Measurements from ENCODE around the gene DTNBP1. TPM values are rescaled to one million over a fixed set of nuclear protein-coding genes. Genes with fewer than 3 reads are reported as not detected.

DTNBP1 gene
- total RNA-seq, 1 donor from 2014 or later: 17.2 TPM

DNA sequence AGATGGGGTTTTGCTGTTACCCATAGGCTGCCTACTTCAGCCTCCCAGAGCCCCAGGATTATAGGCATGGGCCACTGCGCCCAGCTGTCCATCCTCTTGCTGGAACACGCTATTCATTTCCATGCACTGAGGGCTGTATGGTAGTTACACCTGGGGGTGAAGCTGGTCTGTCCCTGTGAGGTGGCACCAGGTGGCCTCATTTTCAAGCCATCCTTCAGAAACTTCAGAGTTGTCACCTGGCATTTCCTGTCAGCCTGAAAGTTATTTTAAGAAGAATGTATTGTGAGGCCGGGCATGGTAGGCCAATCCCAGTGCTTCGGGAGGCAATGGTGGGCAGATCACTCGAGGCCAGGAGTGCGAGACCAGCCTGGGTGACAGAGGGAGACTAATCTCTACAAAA is 147.6 kb downstream of the DTNBP1 start:
- peaks cover 56% of the 10 kb centered on the region for H3K36me3 Mint-ChIP-seq (ENCODE audit: low read depth)
- intact Hi-C loops (cut with micrococcal nuclease): no loop called here
- H3K9me3 Mint-ChIP-seq: no peaks in the 10 kb centered on the region
- no peak for DNase-seq (ENCODE audit: low spot score)
- peak overlapping the region; percentile 18 for H3K27ac Mint-ChIP-seq
- no peaks in the 10 kb centered on the region for H3K4me1 Mint-ChIP-seq (ENCODE audit: low read depth)
- no peaks in the 10 kb centered on the region for H3K27me3 Mint-ChIP-seq (ENCODE audit: insufficient read depth)
- H3K4me3 Mint-ChIP-seq: no peak overlapping the region

- Mint-ChIP-seq H3K4me1 (ENCODE audit: low read depth) (peaks cover 5% of the 10 kb centered on the region), H3K27ac (no peak overlapping the region), H3K4me3 (no peak overlapping the region), H3K36me3 (ENCODE audit: low read depth) (peaks cover 47% of the 10 kb centered on the region), H3K9me3 (no peaks in the 10 kb centered on the region), H3K27me3 (ENCODE audit: insufficient read depth) (no peaks in the 10 kb centered on the region)
- DNase-seq (ENCODE audit: low spot score): no peak
- intact Hi-C loops (cut with micrococcal nuclease): no loop called here
These were observed 148.8 kb downstream of the DTNBP1 start for GRCh38 chr6:15513801-15514711.

DNA sequence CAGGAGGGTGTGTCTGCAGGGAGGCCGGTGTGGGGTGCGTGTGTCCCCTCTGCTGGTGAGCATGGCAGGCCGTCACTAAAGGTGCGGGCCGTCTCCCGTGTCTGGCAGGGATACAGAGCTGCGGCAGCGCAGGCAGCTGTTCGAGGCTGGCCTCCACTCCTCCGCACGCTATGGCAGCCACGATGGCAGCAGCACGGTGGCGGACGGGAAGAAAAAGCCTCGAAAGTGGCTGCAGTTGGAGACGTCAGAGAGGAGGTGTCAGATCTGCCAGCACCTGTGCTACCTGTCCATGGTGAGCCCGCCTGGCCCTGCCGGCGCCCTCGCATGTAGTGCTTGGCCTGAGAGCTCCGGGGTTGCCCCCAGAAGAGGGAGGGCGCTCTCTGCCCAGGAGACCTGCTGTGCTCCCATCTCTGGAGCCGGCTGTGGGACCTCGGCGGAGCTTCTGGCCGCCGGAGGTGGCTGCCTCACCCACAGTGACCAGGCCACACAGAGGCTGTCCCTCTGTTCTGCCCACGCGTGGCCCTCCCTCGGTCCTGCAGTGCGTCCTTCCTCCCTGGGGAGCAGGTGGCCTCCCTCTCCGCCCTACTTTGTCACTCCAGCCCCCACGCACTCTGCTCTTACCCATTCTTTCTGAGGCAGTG is 149.6 kb downstream of the DTNBP1 start:
- H3K9me3 Mint-ChIP-seq: no peaks in the 10 kb centered on the region
- no peak for DNase-seq (ENCODE audit: low spot score)
- peaks cover 53% of the 10 kb centered on the region for H3K36me3 Mint-ChIP-seq (ENCODE audit: low read depth)
- no peak overlapping the region for H3K27ac Mint-ChIP-seq
- no peaks in the 10 kb centered on the region for H3K27me3 Mint-ChIP-seq (ENCODE audit: insufficient read depth)
- H3K4me1 Mint-ChIP-seq (ENCODE audit: low read depth): peaks cover 5% of the 10 kb centered on the region
- no peak overlapping the region for H3K4me3 Mint-ChIP-seq
- intact Hi-C loops (cut with micrococcal nuclease): no loop called here

DNA sequence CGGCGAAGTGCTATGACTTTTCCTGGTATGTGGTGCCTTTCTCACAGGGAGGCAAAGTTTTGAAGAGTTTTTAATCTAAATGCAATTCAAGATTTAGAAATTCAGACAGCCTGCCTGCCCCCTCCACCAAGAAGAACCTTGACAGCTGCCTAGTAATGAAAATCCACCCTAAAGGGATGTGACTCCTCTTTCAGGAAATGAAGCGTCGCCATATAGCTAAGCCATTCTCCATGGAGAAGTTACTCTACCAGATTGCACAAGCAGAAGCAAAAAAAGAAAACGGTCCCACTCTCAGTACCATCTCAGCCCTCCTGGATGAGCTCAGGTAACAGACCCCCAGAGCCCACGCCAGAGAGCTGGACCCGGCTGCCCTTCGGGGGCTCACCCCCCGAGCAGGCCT is 150.1 kb downstream of the DTNBP1 start:
- H3K36me3 Mint-ChIP-seq (ENCODE audit: low read depth): peaks cover 51% of the 10 kb centered on the region
- H3K27me3 Mint-ChIP-seq (ENCODE audit: insufficient read depth): no peaks in the 10 kb centered on the region
- H3K4me3 Mint-ChIP-seq: no peak overlapping the region
- DNase-seq (ENCODE audit: low spot score): no peak
- no peak overlapping the region for H3K27ac Mint-ChIP-seq
- H3K9me3 Mint-ChIP-seq: no peaks in the 10 kb centered on the region
- intact Hi-C loops (cut with micrococcal nuclease): no loop called here
- H3K4me1 Mint-ChIP-seq (ENCODE audit: low read depth): peaks cover 5% of the 10 kb centered on the region

DNA sequence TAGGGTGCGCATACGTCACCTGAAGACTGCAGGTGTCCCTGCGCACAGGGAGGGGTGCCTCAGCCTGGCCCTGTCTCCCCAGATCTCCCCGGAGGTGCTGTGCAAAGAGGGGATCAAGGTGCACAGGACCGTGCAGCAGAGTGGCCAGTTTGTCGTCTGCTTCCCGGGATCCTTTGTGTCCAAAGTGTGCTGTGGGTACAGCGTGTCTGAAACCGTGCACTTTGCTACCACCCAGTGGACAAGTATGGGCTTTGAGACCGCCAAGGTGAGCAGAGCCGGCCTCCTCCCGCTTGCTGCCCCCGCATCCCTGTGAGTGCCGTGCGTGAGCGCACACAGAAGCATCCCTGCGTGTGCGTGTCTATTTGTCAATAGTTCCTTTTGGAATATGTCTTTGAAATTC is 150.7 kb downstream of the DTNBP1 start:
- Mint-ChIP-seq H3K36me3 (ENCODE audit: low read depth) (peaks cover 53% of the 10 kb centered on the region), H3K27ac (no peak overlapping the region)

GRCh38 chr6:15511248-15512125 is 151.3 kb downstream of the DTNBP1 start:
- DNase-seq (ENCODE audit: low spot score): no peak
- no peaks in the 10 kb centered on the region for H3K27me3 Mint-ChIP-seq (ENCODE audit: insufficient read depth)
- H3K4me1 Mint-ChIP-seq (ENCODE audit: low read depth): peaks cover 5% of the 10 kb centered on the region
- no peaks in the 10 kb centered on the region for H3K9me3 Mint-ChIP-seq
- no peak overlapping the region for H3K27ac Mint-ChIP-seq
- intact Hi-C loops (cut with micrococcal nuclease): no loop called here
- H3K4me3 Mint-ChIP-seq: no peak overlapping the region
- peaks cover 55% of the 10 kb centered on the region for H3K36me3 Mint-ChIP-seq (ENCODE audit: low read depth)

More for the DNA sequence above, 150.7 kb downstream of the DTNBP1 start:
- intact Hi-C loops (cut with micrococcal nuclease): no loop called here
- H3K27me3 Mint-ChIP-seq (ENCODE audit: insufficient read depth): no peaks in the 10 kb centered on the region
- no peaks in the 10 kb centered on the region for H3K9me3 Mint-ChIP-seq
- H3K4me3 Mint-ChIP-seq: no peak overlapping the region
- peaks cover 5% of the 10 kb centered on the region for H3K4me1 Mint-ChIP-seq (ENCODE audit: low read depth)
- DNase-seq (ENCODE audit: low spot score): no peak

DNA sequence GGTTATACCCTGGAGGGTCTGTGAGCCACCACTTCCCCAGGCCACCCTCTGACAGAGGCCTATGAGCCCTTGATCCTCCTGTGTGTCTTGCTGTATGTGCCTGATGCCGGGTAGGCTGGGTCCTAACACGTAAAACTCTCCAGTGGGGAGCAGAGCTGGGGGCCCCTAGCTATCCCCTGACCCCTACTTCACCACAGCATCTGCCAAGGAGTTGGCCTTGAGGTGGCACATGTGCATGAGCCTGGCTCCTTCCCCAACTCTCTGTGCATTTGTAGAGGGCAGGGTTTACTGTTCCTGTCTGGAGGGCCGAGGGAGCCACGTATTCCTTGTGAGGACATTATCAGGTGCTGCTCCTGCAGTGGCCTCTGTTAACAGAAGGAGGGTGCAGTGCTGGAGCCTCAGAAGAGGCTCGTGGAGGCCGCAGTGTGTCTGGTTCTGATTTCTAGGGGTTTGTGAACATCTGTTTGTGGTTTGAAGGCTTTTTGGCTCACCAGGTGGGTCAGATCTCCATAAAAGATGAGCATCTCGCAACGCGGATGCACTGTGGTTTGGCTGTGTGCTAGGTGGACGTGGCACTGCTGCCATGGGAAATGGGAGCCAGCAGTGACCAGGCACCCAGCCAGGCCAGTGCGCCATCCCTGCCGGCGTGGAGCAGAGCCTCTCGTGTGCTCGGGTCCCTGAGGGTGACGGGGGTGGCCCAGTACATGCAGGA is 152.1 kb downstream of the DTNBP1 start:
- no peak overlapping the region for H3K4me3 Mint-ChIP-seq
- no peaks in the 10 kb centered on the region for H3K9me3 Mint-ChIP-seq
- DNase-seq (ENCODE audit: low spot score): no peak
- H3K27ac Mint-ChIP-seq: peak overlapping the region; percentile 48
- intact Hi-C loops (cut with micrococcal nuclease): no loop called here
- H3K27me3 Mint-ChIP-seq (ENCODE audit: insufficient read depth): no peaks in the 10 kb centered on the region
- peaks cover 5% of the 10 kb centered on the region for H3K4me1 Mint-ChIP-seq (ENCODE audit: low read depth)
- H3K36me3 Mint-ChIP-seq (ENCODE audit: low read depth): peaks cover 58% of the 10 kb centered on the region

GRCh38 chr6:15510121-15510520 is 152.7 kb downstream of the DTNBP1 start:
- intact Hi-C loops (cut with micrococcal nuclease): no loop called here
- DNase-seq (ENCODE audit: low spot score): no peak
- Mint-ChIP-seq H3K27ac (no peak overlapping the region), H3K9me3 (no peaks in the 10 kb centered on the region), H3K4me3 (no peak overlapping the region), H3K4me1 (ENCODE audit: low read depth) (peaks cover 5% of the 10 kb centered on the region), H3K27me3 (ENCODE audit: insufficient read depth) (no peaks in the 10 kb centered on the region), H3K36me3 (ENCODE audit: low read depth) (peaks cover 61% of the 10 kb centered on the region)

DNA sequence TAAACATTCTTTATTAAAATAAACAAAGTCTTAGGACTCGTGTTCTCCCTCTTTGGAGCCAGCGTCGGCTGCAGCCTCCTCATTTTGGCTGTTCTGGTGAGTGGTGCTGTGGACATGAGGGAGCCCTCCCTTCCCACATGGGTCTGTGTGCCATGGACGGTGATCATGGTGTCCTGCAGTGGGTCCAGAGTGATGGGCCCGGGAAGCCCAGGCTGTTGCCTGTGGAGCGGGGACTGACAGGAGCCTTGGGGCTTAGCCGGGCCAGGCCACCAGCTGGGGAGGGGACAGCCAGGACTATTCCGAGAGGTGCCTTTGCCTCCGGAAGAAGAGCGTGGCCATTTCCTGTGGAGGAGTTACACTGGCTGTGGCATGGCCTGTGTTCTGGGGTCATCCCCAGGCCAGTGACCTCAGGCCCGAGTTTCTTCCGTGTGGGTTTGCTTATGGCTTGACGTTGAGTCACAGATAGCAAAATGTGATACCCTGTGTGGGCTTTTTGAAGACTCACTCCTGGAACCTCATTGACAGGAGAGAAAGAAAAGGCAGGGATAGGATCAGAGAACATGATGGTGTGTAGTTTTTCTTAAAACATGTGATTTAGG is 153.4 kb downstream of the DTNBP1 start:
- H3K4me3 Mint-ChIP-seq: no peak overlapping the region
- H3K27ac Mint-ChIP-seq: peak overlapping the region; percentile 55
- peaks cover 5% of the 10 kb centered on the region for H3K4me1 Mint-ChIP-seq (ENCODE audit: low read depth)
- intact Hi-C loops (cut with micrococcal nuclease): no loop called here
- H3K27me3 Mint-ChIP-seq (ENCODE audit: insufficient read depth): no peaks in the 10 kb centered on the region
- no peak for DNase-seq (ENCODE audit: low spot score)
- no peaks in the 10 kb centered on the region for H3K9me3 Mint-ChIP-seq
- peaks cover 59% of the 10 kb centered on the region for H3K36me3 Mint-ChIP-seq (ENCODE audit: low read depth)

GRCh38 chr6:15508931-15509330 is 153.9 kb downstream of the DTNBP1 start:
- H3K36me3 Mint-ChIP-seq (ENCODE audit: low read depth): peaks cover 56% of the 10 kb centered on the region
- no peaks in the 10 kb centered on the region for H3K27me3 Mint-ChIP-seq (ENCODE audit: insufficient read depth)
- no peaks in the 10 kb centered on the region for H3K9me3 Mint-ChIP-seq
- H3K4me3 Mint-ChIP-seq: no peak overlapping the region
- H3K4me1 Mint-ChIP-seq (ENCODE audit: low read depth): peaks cover 5% of the 10 kb centered on the region
- DNase-seq (ENCODE audit: low spot score): no peak
- intact Hi-C loops (cut with micrococcal nuclease): no loop called here
- no peak overlapping the region for H3K27ac Mint-ChIP-seq

DNA sequence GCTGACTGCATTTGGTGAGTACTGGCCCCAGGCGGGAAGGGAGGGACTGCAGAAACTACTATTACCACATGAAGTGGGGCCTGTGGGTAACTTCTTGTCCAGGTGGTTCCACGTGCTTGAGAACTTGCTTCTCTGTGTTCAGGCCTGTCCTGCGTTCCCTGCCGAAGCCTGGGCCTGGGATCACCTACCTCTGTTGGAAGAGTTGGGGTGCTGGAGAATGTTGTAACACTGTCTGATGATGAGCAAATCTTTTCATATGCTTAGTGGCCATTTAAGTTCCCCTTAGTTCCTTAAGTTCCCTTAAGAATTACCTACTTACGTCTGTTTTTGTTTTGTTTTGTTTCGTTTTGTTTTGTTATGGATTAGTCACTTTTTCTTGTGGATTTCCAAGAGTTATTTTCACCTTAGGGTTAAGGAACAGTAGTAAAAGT is 154.4 kb downstream of the DTNBP1 start:
- no peak for DNase-seq (ENCODE audit: low spot score)
- Mint-ChIP-seq H3K9me3 (no peaks in the 10 kb centered on the region), H3K4me1 (ENCODE audit: low read depth) (peaks cover 5% of the 10 kb centered on the region), H3K4me3 (no peak overlapping the region), H3K36me3 (ENCODE audit: low read depth) (peaks cover 54% of the 10 kb centered on the region), H3K27me3 (ENCODE audit: insufficient read depth) (no peaks in the 10 kb centered on the region), H3K27ac (no peak overlapping the region)
- intact Hi-C loops (cut with micrococcal nuclease): no loop called here

GRCh38 chr6:15507746-15508145 is 155.1 kb downstream of the DTNBP1 start:
- Mint-ChIP-seq H3K36me3 (ENCODE audit: low read depth) (peaks cover 54% of the 10 kb centered on the region), H3K9me3 (no peaks in the 10 kb centered on the region), H3K27ac (no peak overlapping the region), H3K27me3 (ENCODE audit: insufficient read depth) (no peaks in the 10 kb centered on the region), H3K4me3 (no peak overlapping the region), H3K4me1 (ENCODE audit: low read depth) (peaks cover 5% of the 10 kb centered on the region)
- intact Hi-C loops (cut with micrococcal nuclease): no loop called here
- no peak for DNase-seq (ENCODE audit: low spot score)

Measured in activated T-helper 1 cell treated with anti-CD3 and anti-CD28 coated beads, Interleukin-12 subunit alpha, Interleukin-12 subunit beta, Interleukin-2, Interleukin-4 antibody, amounts not matched to agents 30 ng/mL and 10 ng/mL and 1 ng/mL, durations not matched to agents 14 hours and 24 hours and 36 hours (primary cell).